H9 (cell line): ENCODE data around the gene PRKACB. TPM values are rescaled to one million over a fixed set of nuclear protein-coding genes. Genes with fewer than 3 reads are reported as not detected.

Experiments
- DNase-seq: peaks from one replicate; pipeline ENCODE4 v3.0.0-alpha.2; 2017
- H2AFZ ChIP-seq: one replicate; pipeline ENCODE4 v1.6.1; 2013; ENCODE audit warnings: mild to moderate bottlenecking, low read length, control low read depth, moderate library complexity
- H2AK5ac ChIP-seq: 2 replicates; pipeline ENCODE4 v1.6.1; 2013; ENCODE audit warnings: low read length, control low read depth, mixed read lengths; ENCODE audit not compliant: insufficient read length
- H2BK120ac ChIP-seq: one replicate; pipeline ENCODE4 v1.6.1; 2013; ENCODE audit warnings: low read depth, mild to moderate bottlenecking, low read length, control low read depth, inconsistent platforms; ENCODE audit not compliant: poor library complexity, severe bottlenecking
- H2BK12ac ChIP-seq: 2 replicates; pipeline ENCODE4 v1.6.1; 2013; ENCODE audit warnings: low read length, control low read depth, mixed read lengths, low read depth; ENCODE audit not compliant: insufficient read length
- H2BK15ac ChIP-seq: 2 replicates; pipeline ENCODE4 v1.6.1; 2013; ENCODE audit warnings: low read depth, low read length, control low read depth
- H2BK20ac ChIP-seq: one replicate; pipeline ENCODE4 v1.6.1; 2013; ENCODE audit warnings: low read depth, mild to moderate bottlenecking, low read length, control low read depth, inconsistent platforms; ENCODE audit not compliant: poor library complexity, severe bottlenecking
- H2BK5ac ChIP-seq: 2 replicates; pipeline ENCODE4 v1.6.1; 2013; ENCODE audit warnings: low read length, control low read depth, mixed read lengths; ENCODE audit not compliant: insufficient read length
- H3K14ac ChIP-seq: 2 replicates; pipeline ENCODE4 v1.6.1; 2013; ENCODE audit warnings: low read length, control low read depth; ENCODE audit not compliant: insufficient read depth
- H3K18ac ChIP-seq: 2 replicates; pipeline ENCODE4 v1.6.1; 2013; ENCODE audit warnings: low read depth, mild to moderate bottlenecking, mixed read lengths, low read length, control low read depth; ENCODE audit not compliant: insufficient read length
- H3K23ac ChIP-seq: 2 replicates; pipeline ENCODE4 v1.6.1; 2013; ENCODE audit warnings: low read length, control low read depth, mixed read lengths, low read depth; ENCODE audit not compliant: insufficient read length
- H3K23me2 ChIP-seq: 2 replicates; pipeline ENCODE4 v1.6.1; 2013; ENCODE audit warnings: low read depth, mild to moderate bottlenecking, mixed read lengths, low read length, control low read depth; ENCODE audit not compliant: insufficient read length, poor library complexity, severe bottlenecking
- H3K27ac ChIP-seq: 2 replicates; pipeline ENCODE4 v1.5.1; 2013; ENCODE audit warnings: low read length, control low read depth, mixed read lengths, low read depth; ENCODE audit not compliant: insufficient read length
- H3K27me3 ChIP-seq: 2 replicates; pipeline ENCODE4 v1.6.1; 2013; ENCODE audit warnings: low read length, control low read depth, inconsistent platforms; ENCODE audit not compliant: insufficient read depth
- H3K4ac ChIP-seq: 2 replicates; pipeline ENCODE4 v1.6.1; 2013; ENCODE audit warnings: low read depth, mild to moderate bottlenecking, control low read depth, inconsistent platforms, low read length, moderate library complexity
- H3K4me1 ChIP-seq: 2 replicates; pipeline ENCODE4 v1.6.1; 2013; ENCODE audit warnings: low read length, control low read depth, inconsistent platforms; ENCODE audit not compliant: insufficient read depth
- H3K4me2 ChIP-seq: 2 replicates; pipeline ENCODE4 v1.6.1; 2013; ENCODE audit warnings: low read length, control low read depth, mixed read lengths; ENCODE audit not compliant: insufficient read length, insufficient read depth
- H3K56ac ChIP-seq: 2 replicates; pipeline ENCODE4 v1.6.1; 2013; ENCODE audit warnings: low read depth, mild to moderate bottlenecking, mixed read lengths, low read length, control low read depth; ENCODE audit not compliant: insufficient read length
- H3K79me1 ChIP-seq: 2 replicates; pipeline ENCODE4 v1.6.1; 2013; ENCODE audit warnings: low read depth, mild to moderate bottlenecking, moderate library complexity, low read length, control low read depth, inconsistent platforms; ENCODE audit not compliant: insufficient read depth, poor library complexity, severe bottlenecking
- H3K79me2 ChIP-seq: 2 replicates; pipeline ENCODE4 v1.6.1; 2013; ENCODE audit warnings: low read length, control low read depth, inconsistent platforms; ENCODE audit not compliant: insufficient read depth
- H3K9ac ChIP-seq: 2 replicates; pipeline ENCODE4 v1.6.1; 2013; ENCODE audit warnings: low read length, control low read depth, mixed read lengths; ENCODE audit not compliant: insufficient read length; ENCODE audit errors: extremely low read depth
- H3K9me3 ChIP-seq: one replicate; pipeline ENCODE4 v1.6.1; 2013; ENCODE audit warnings: low read depth, low read length, inconsistent platforms; ENCODE audit not compliant: control insufficient read depth
- H3T11ph ChIP-seq: one replicate; pipeline ENCODE4 v1.6.1; 2013; ENCODE audit warnings: mild to moderate bottlenecking, low read length, control low read depth, inconsistent platforms
- H4K20me1 ChIP-seq: one replicate; pipeline ENCODE4 v1.6.1; 2013; ENCODE audit not compliant: control insufficient read depth, insufficient read length, insufficient read depth
- H4K5ac ChIP-seq: 2 replicates; pipeline ENCODE4 v1.6.1; 2013; ENCODE audit warnings: low read depth, mild to moderate bottlenecking, mixed read lengths, low read length, control low read depth; ENCODE audit not compliant: insufficient read length
- H4K8ac ChIP-seq: replicated peaks from 2 replicates; pipeline ENCODE4 v1.6.1; 2013; ENCODE audit warnings: low read length, control low read depth, mixed read lengths, low read depth; ENCODE audit not compliant: insufficient read length
- H4K91ac ChIP-seq: 2 replicates; pipeline ENCODE4 v1.6.1; 2013; ENCODE audit warnings: low read depth, mild to moderate bottlenecking, moderate library complexity, mixed read lengths, low read length, control low read depth; ENCODE audit not compliant: insufficient read length
- H3K27ac Mint-ChIP-seq, 3 experiments: 2 replicates in 2 of 3; 3 replicates in 1 of 3; pipeline ENCODE4 v1.8.0; 2020 to 2021; ENCODE audit warnings: mixed read lengths in 3 of 3, mild to moderate bottlenecking in 1 of 3, moderate library complexity in 1 of 3
- H3K27me3 Mint-ChIP-seq: 2 replicates; pipeline ENCODE4 v1.8.0; 2021; ENCODE audit warnings: low read depth, mild to moderate bottlenecking, moderate library complexity, mixed read lengths
- H3K36me3 Mint-ChIP-seq, 3 experiments: 2 replicates in 2 of 3; 3 replicates in 1 of 3; pipeline ENCODE4 v1.8.0; 2020 to 2021; ENCODE audit warnings: low read depth in 3 of 3, mixed read lengths in 3 of 3; ENCODE audit not compliant: insufficient read depth in 1 of 3
- H3K4me1 Mint-ChIP-seq, 2 experiments: 2 replicates each; pipeline ENCODE4 v1.8.0; 2020; ENCODE audit warnings: mixed read lengths in 2 of 2
- H3K4me3 Mint-ChIP-seq, 2 experiments: 2 replicates in 1 of 2; 3 replicates in 1 of 2; pipeline ENCODE4 v1.8.0; 2020 to 2021; ENCODE audit warnings: mild to moderate bottlenecking in 2 of 2, mixed read lengths in 2 of 2, moderate library complexity in 1 of 2
- H3K9me3 Mint-ChIP-seq, 2 experiments: 2 replicates in 1 of 2; 3 replicates in 1 of 2; pipeline ENCODE4 v1.8.0; 2020; ENCODE audit warnings: mild to moderate bottlenecking in 2 of 2, mixed read lengths in 2 of 2, moderate library complexity in 1 of 2
- CTCF ChIP-seq: fragments of 200-600 bp; sonication (generic); conservative IDR thresholded peaks from 3 replicates; pipeline ENCODE4 v1.8.0; 2021; ENCODE audit warnings: antibody characterized with exemption, mild to moderate bottlenecking
- WGBS: extraction: QIAGEN DNeasy Blood & Tissue Kit; methylation state at CpG from one replicate; pipeline ENCODE4 v1.1.7; 2013; ENCODE audit warnings: missing lambda C conversion rate, low lambda C conversion rate, mixed read lengths; ENCODE audit not compliant: insufficient read length; ENCODE audit errors: extremely low coverage; 5-methylcytosine and 5-hydroxymethylcytosine counted together
- total RNA-seq: library from RNA; stranded (reverse); gene quantifications from 2 replicates; pipeline ENCODE4 v1.2.1, GENCODE V29; 2021

Gene PRKACB
- total RNA-seq, 1 experiment from 2014 or later: 20.7 TPM

GRCh38 chr1:84122780-84123382 lies 21.2 kb upstream of the PRKACB start:
- H3K18ac ChIP-seq: no peak overlapping the region
- H3K4me3 Mint-ChIP-seq: no peak overlapping the region
- H3K27ac ChIP-seq: no peak overlapping the region
- no peaks in the 10 kb centered on the region for H3K9me3 ChIP-seq
- H3K9me3 Mint-ChIP-seq: no peaks in the 10 kb centered on the region; a peak in 2 of 5 replicates
- no peak overlapping the region for H4K8ac ChIP-seq
- no peak overlapping the region for H2BK120ac ChIP-seq
- no peak overlapping the region for H4K91ac ChIP-seq
- peak; percentile 77 for TF ChIP-seq CTCF
- H3K56ac ChIP-seq: no peak overlapping the region
- no peak overlapping the region for H4K5ac ChIP-seq
- DNase-seq: no peak
- H2BK5ac ChIP-seq: no peak overlapping the region
- H3K79me2 ChIP-seq: no peaks in the 10 kb centered on the region
- H3K4ac ChIP-seq: no peak overlapping the region
- H2AK5ac ChIP-seq: no peak overlapping the region
- no CpG with 5 or more reads among the region's 2 CpGs for WGBS
- peaks cover 2 to 11% (median 2%) of the 10 kb centered on the region in 3 experiments; a peak in 5 of 7 replicates for H3K36me3 Mint-ChIP-seq
- no peaks in the 10 kb centered on the region for H3K79me1 ChIP-seq
- peaks cover 0 to 9% of the 10 kb centered on the region in 2 experiments; a peak in 2 of 4 replicates for H3K4me1 Mint-ChIP-seq
- no peak overlapping the region for H2BK20ac ChIP-seq
- H2BK12ac ChIP-seq: no peak overlapping the region
- H3K27me3 ChIP-seq: no peaks in the 10 kb centered on the region
- H2AFZ ChIP-seq: no peak overlapping the region
- no peak overlapping the region for H3K4me2 ChIP-seq
- no peaks in the 10 kb centered on the region for H4K20me1 ChIP-seq
- no peaks in the 10 kb centered on the region for H3K23me2 ChIP-seq
- H3K27ac Mint-ChIP-seq: no peak overlapping the region
- no peak overlapping the region for H3K14ac ChIP-seq
- H2BK15ac ChIP-seq: no peak overlapping the region
- no peak overlapping the region for H3K9ac ChIP-seq
- H3K4me1 ChIP-seq: no peaks in the 10 kb centered on the region
- H3K23ac ChIP-seq: no peak overlapping the region
- H3T11ph ChIP-seq: no peak overlapping the region
- no peaks in the 10 kb centered on the region for H3K27me3 Mint-ChIP-seq
